DMS53 treated with DMSO at 0.1 percent for 48 hours (cell line): ENCODE results near the gene MDH2.
"Not testable (repeated sequence)": the region's sequence is repeated elsewhere in the genome, so short reads cannot be mapped to it uniquely, and the experiment has no call there.

Experiments
- DNase-seq: peaks from one replicate; lab custom pipeline; 2025; ENCODE audit not compliant: unreplicated experiment; lab: John Stamatoyannopoulos, UW

The MDH2 gene

DNA sequence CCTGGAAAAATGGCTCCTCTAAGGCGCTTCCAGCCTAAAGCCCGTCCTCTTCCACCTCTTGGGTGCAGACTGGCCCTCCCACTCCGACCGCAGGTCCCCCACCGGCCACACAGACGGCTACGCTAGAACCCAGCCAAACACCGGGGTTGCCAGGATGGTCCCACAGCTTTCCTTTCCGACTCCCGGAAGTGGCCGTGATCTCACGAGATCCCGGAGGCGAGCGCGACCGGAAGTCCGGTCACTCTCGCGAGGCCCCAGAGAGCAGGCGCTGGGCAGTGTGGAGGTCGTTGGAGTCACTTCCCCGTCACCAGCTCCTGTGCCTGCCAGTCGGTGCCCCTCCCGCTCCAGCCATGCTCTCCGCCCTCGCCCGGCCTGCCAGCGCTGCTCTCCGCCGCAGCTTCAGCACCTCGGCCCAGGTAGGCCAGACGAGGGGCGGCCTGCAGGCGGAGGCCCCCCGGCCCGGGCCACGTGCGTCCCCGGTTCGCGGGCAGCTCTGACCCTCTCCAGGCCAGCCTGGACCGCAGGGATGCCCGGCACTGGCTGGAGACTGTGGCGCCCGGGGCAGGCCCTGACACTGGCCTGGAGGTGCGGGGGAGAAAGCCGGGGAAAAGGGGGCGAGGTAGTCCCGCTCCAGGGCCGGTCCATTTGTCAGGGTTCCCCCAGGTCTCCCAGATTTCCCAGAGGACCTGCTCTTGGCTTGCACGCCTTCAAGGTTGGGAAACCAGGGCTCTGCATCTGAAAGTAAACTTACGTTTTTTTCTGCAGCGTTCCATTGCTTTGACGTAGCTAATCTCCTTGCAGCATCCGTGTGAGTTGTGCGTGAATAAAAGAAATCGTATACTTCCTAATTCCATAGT lies at the start of gene MDH2, which contains the start of gene STYXL1:
Gene MDH2 (plus strand): TSS at position 296 of the 857 bp plus-strand sequence. CDS start 55 bp downstream, at position 351.
Gene STYXL1 (minus strand): TSS at position 190 of the 857 bp plus-strand sequence. CDS start 17,477 bp downstream, outside the sequence.
- DNase-seq: peak; percentile 93

GRCh38 chr7:76000566-76000965 lies 47.3 kb upstream of the MDH2 start:
- no peak for DNase-seq

DNA sequence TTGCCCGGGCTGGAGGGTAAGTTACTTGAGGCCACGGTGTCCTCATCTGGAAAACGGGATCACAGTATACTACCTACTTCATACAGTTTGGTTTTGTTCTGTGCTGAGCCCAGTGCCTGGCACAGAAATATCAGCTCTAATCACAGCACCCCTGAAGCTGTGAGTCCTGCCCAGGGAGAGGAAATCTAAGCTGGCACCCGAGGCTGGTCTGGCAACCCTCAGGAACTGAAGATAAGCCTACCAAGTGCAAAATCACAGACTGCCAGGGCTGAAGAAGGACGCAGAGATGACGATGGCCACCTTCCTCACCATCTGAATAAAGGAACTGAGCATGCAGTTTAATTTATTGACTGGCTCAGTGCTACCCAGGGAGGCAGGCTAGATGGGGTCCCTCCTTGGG lies 45.8 kb upstream of the MDH2 start:
- DNase-seq: no peak

- DNase-seq: no peak
Observed at GRCh38 chr7:76002822-76003221, 45.1 kb upstream of the MDH2 start.

- DNase-seq: no peak
Observed at GRCh38 chr7:76003351-76003750, 44.6 kb upstream of the MDH2 start.

GRCh38 chr7:76005004-76005403 lies 42.9 kb upstream of the MDH2 start:
- not testable (repeated sequence) for DNase-seq

DNA sequence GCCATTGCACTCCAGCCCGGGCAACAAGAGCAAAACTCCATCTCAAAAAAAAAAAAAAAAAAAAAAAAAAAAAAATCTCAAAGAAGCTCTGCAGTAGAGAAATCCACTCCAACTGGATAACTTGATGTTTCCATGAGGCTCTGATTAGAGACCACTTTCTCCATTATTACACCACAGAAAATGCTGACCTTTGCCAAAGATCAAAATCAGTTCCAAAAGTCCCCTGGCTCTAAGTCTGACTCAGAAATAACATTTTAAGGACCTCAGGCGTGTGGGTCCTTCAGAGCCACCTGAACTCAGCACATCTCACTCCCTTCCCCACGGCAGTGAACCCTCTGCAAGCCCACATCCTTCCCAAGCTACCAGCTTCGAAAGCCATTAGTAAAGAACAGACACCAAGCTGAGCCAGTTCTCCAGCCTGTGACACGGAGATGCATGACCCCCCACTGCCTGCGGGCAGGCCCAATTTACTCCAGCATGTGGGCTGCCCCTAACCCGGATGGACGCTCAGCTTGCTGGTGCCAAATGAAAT lies 39.7 kb upstream of the MDH2 start:
- DNase-seq: no peak

- DNase-seq: no peak
Observed at GRCh38 chr7:76009672-76010600, 38.0 kb upstream of the MDH2 start.

DNA sequence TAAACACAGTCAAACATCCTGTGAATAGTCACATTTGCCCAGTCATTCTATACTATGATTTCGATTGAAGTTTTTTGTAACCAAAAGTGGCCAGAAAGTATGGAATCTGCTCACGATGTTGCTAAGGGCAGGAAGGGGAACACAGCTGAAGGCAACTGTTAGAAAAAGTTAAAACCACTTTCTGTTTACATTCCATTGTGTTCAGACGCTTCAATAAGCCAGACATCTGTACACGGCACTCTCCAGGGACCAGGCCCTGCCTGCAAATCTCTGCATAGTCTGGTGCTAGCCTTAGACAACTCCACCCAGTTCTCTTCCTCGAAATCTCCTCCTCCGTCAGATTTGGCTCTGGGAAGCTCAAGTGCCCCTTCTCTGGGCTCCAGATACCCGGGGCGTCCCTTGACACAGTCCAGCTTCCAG lies 36.5 kb upstream of the MDH2 start:
- DNase-seq: no peak

DNA sequence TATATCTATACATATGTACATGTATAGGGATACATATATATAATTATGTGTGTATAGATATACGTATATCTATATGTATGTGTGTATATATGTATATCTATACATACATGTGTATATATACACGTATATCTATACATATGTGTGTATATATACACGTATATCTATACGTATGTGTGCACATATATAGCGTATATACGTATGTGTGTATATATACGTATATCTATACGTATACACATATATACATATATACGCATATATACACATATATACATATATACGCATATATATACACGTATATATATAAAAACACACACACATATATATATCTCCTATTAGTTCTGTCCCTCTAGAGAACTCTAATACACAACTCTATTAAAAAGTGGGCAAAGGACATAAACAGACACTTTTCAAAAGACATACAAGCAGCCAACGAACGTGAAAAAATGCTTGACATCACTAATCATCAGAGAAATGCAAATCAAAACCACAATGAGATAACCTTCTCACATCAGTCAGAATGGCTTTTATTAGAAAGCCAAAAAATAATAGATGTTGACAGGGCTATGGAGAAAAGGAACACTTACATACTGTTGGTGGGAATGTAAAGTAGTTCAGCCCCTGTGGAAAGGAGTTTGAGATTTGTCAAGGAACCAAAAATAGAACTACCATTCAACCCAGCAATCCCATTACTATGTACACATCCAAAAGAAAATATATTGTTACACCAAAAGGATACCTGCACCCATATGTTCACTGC lies 31.5 kb upstream of the MDH2 start:
- no peak for DNase-seq

- DNase-seq: not testable (repeated sequence)
Observed at GRCh38 chr7:76018520-76018919, 29.4 kb upstream of the MDH2 start.

- peak; percentile 72 for DNase-seq
Observed at GRCh38 chr7:76020031-76020714, 27.7 kb upstream of the MDH2 start.

DNA sequence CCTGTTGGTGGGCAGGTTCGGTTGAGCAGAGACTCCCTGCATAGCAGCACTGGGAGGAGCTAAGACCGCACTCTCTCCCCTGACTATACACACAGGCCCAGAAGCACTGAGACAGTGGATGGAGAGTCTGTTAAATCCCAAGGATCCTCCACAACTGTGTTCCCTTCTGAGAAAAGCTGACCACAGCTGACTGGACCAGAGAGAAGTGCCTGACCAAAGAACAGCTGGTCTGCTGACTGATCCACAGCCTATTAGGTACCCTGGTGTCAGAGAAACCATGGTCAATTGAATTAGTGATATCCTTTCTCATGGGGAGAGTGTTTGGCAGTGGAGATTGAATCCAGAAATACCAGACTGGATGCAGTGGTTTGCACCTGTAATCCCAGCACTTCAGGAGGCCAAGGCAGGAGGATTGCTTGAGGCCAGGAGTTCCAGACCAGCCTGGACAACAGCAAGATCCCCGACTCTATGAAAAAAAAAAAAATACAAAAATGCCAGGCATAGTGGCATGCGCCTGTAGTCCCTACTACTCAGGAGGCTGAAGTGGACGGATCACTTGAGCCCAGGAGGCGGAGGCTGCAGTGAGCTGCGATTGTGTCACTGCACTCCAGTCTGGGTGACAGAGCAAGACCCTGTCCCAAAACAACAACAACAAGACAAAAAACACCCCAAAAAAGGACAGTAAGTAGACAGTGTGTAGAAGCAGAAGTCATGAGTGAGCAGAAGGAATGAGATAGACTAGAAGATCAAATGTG lies 25.7 kb upstream of the MDH2 start:
- no peak for DNase-seq

DNA sequence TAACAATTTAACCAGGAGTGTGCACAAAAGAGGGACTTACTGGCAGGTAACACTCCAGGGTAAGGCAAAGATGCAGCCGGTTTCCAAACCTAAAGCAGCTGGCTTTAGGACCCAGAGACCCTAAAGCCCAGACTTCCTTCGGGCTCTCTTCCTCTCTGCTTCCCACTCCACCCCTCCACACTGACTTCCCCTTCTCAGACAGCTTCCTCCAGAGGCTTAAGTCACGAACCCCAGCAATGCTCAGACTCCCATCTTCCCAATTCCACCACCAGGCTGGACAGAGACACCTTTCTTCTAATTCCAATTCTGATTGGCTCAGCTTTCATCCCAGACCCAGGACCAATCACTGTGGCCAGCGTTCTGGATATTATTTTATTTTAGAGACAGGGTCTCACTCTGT lies 24.9 kb upstream of the MDH2 start:
- DNase-seq: no peak

DNA sequence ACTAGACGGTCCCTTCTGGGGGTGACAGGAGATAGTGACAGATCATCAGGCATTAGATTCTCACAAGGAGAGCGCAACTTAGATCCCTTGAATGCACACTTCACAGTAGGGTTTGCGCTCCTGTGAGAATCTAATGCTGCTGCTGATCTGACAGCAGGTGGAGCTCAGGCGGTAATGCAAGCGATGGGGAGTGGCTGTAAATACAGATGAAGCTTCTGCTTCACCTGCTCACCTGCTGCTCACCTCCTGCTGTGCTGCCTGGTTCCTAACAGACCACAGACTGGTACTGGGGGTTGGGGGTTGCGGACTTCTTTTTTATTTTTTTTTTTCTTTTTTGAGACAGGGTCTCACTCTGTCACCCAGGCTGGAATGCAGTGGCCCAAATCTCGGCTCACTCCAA lies 18.2 kb upstream of the MDH2 start:
- DNase-seq: peak; percentile 31

GRCh38 chr7:76031964-76032363 lies 15.9 kb upstream of the MDH2 start:
- no peak for DNase-seq

DNA sequence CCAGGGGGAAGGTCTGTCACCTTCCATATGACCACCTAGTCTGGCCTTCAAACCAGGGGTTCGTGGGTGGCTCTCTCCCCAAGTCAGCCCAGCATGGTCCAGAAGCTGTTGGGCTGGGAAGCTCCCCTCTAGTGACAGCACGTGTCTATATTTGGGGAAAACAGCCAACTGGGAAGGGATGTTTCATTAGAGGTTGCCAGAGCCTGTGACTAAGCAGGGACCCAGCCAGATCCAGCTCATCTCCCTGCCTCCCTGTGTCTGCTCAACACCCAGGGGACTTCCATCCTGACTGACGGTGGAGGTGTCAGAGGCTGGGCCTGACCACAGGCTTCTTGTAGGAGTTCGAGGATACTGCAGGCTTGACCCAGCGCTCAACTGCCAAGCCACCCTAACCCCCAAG lies 10.6 kb upstream of the MDH2 start:
- DNase-seq: no peak

GRCh38 chr7:76040126-76040525 lies 7.8 kb upstream of the MDH2 start:
- no peak for DNase-seq

DNA sequence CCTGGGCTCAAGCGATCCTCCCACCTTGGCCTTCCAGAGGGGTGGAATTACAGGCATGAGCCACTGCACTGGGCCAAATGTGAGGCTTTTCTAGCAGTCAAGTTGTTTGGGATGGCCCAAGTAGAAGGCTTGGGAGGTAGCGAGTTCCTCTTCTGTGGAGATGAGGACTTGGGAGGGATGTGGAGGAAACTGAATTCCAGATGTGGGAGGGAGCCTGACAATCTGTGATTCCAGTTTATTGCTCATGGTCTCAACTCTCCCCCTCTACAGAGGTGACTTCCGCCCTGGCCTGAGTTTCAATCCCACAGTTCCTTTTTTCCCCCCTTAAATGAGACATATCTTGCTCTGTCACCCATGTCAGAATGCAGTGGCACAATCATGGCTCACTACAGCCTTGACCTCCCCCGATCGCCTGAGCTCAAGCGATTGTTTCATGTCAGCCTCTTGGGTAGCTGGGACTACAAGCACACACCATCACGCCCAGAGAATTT lies 3.5 kb upstream of the MDH2 start:
- DNase-seq: no peak
